ENCODE results near the gene ANKRD7. TPM values are rescaled to one million over a fixed set of nuclear protein-coding genes. Genes with fewer than 3 reads are reported as not detected.

Gene ANKRD7
- not detected for total RNA-seq

- no peaks in the 10 kb centered on the region for H3K9me3 ChIP-seq
- H3K36me3 ChIP-seq: no peaks in the 10 kb centered on the region
- H3K4me1 ChIP-seq: no peaks in the 10 kb centered on the region
- WGBS, 2 donors: 91 to 95% methylated on average over 18 of the region's 18 CpGs
- ATAC-seq (ENCODE audit: low FRiP score in 2 of 2) (no peak), DNase-seq (peak in 1 of 2 donors; percentile 71)
- TF ChIP-seq EP300 (IDR thresholded peaks at IDR 0.05): no peak
- no peak for TF ChIP-seq POLR2A (IDR thresholded peaks at IDR 0.05)
- no peak for TF ChIP-seq POLR2AphosphoS5 (IDR thresholded peaks at IDR 0.05)
- TF ChIP-seq CTCF (IDR thresholded peaks at IDR 0.05): no peak
- no peak within 1 kb of the TSS for H3K27ac ChIP-seq
- H3K4me3 ChIP-seq: no peak within 1 kb of the TSS
- no peaks in the 10 kb centered on the region for H3K27me3 ChIP-seq
Observed at GRCh38 chr7:118224521-118224920, at the start of gene ANKRD7. Gene ANKRD7 (plus strand): TSS chr7:118224704. CDS start chr7:118224831, 127 bp downstream.

- ATAC-seq (ENCODE audit: low FRiP score in 2 of 2) (no peak), DNase-seq (no peak)
- Histone ChIP-seq H3K27ac (no peak overlapping the region), H3K36me3 (no peaks in the 10 kb centered on the region), H3K4me1 (no peaks in the 10 kb centered on the region), H3K27me3 (no peaks in the 10 kb centered on the region), H3K4me3 (no peak overlapping the region), H3K9me3 (no peaks in the 10 kb centered on the region)
- WGBS, 2 donors: 56% methylated on average over 2 of the region's 2 CpGs
- no peak for TF ChIP-seq POLR2A (IDR thresholded peaks at IDR 0.05)
- no peak for TF ChIP-seq CTCF (IDR thresholded peaks at IDR 0.05)
- no peak for TF ChIP-seq POLR2AphosphoS5 (IDR thresholded peaks at IDR 0.05)
- TF ChIP-seq EP300 (IDR thresholded peaks at IDR 0.05): no peak
Observed at GRCh38 chr7:118175740-118176139, 48.8 kb upstream of the ANKRD7 start.

- Histone ChIP-seq H3K9me3 (no peaks in the 10 kb centered on the region), H3K36me3 (no peaks in the 10 kb centered on the region), H3K4me1 (peaks cover 0 to 8% (median 5%) of the 10 kb centered on the region in 4 donors), H3K27ac (no peak overlapping the region), H3K4me3 (no peak overlapping the region), H3K27me3 (no peaks in the 10 kb centered on the region)
- 88 to 91% methylated on average over 2 of the region's 2 CpGs for WGBS, 2 donors
- no peak for TF ChIP-seq POLR2AphosphoS5 (IDR thresholded peaks at IDR 0.05)
- TF ChIP-seq CTCF (IDR thresholded peaks at IDR 0.05): no peak
- TF ChIP-seq EP300 (IDR thresholded peaks at IDR 0.05): no peak
- no peak for TF ChIP-seq POLR2A (IDR thresholded peaks at IDR 0.05)
- DNase-seq (no peak), ATAC-seq (ENCODE audit: low FRiP score in 2 of 2) (no peak)
Observed at GRCh38 chr7:118179191-118179590, 45.3 kb upstream of the ANKRD7 start.

- Histone ChIP-seq H3K4me3 (peak overlapping the region; percentile 27 to 81 (median 62)), H3K27me3 (no peaks in the 10 kb centered on the region), H3K4me1 (peaks cover 21 to 29% (median 23%) of the 10 kb centered on the region in 4 donors), H3K36me3 (peaks cover 0 to 4% (median 2%) of the 10 kb centered on the region in 4 donors), H3K27ac (peak overlapping the region; percentile 90 to 96 (median 93)), H3K9me3 (no peaks in the 10 kb centered on the region)
- ATAC-seq (ENCODE audit: low FRiP score in 2 of 2): no peak
- DNase-seq: no peak
- WGBS, 2 donors: 59% methylated on average over 13 of the region's 13 CpGs
- TF ChIP-seq CTCF (IDR thresholded peaks at IDR 0.05): no peak
- no peak for TF ChIP-seq POLR2AphosphoS5 (IDR thresholded peaks at IDR 0.05)
- TF ChIP-seq EP300 (IDR thresholded peaks at IDR 0.05): no peak
- TF ChIP-seq POLR2A (IDR thresholded peaks at IDR 0.05): no peak
Observed at GRCh38 chr7:118182593-118183427, 41.7 kb upstream of the ANKRD7 start.

Data from upper lobe of left lung (tissue), 6 donors.